GM23338 (cell line): ENCODE data around the gene CCNY.

Experiments
- CTCF ChIP-seq, 2 experiments: fragments of 200-600 bp in 1 of 2; sonication (generic) in 1 of 2; conservative IDR thresholded peaks; 2 replicates each; pipeline versions ENCODE4 v1.5.1 to v1.6.1; 2016 to 2017; ENCODE audit warnings: antibody characterized with exemption in 2 of 2, low read depth in 2 of 2, mild to moderate bottlenecking in 2 of 2, moderate library complexity in 1 of 2
- EZH2 ChIP-seq: fragments of 200-600 bp; sonication (generic); IDR thresholded peaks from one replicate; pipeline ENCODE4 v1.8.0; 2017; ENCODE audit warnings: antibody characterized with exemption, mild to moderate bottlenecking, low read depth; ENCODE audit not compliant: unreplicated experiment
- POLR2AphosphoS5 ChIP-seq: IDR thresholded peaks from 2 replicates; pipeline ENCODE4 v1.6.1; 2016; ENCODE audit warnings: antibody characterized with exemption, low read depth
- REST ChIP-seq: IDR thresholded peaks from one replicate; pipeline ENCODE4 v1.6.1; 2018; ENCODE audit warnings: antibody characterized with exemption; ENCODE audit not compliant: unreplicated experiment

- TF ChIP-seq CTCF (conservative IDR thresholded peaks at IDR 0.05; ENCODE audit: low read depth in 2 of 2) (no peak), POLR2AphosphoS5 (no peak), REST (no peak), EZH2 (no peak)
Measured at GRCh38 chr10:35570397-35570796, 234.1 kb downstream of the CCNY start.
